Right lobe of liver (tissue), 6 donors: ENCODE results near the gene CLNK. TPM values are rescaled to one million over a fixed set of nuclear protein-coding genes. Genes with fewer than 3 reads are reported as not detected.

Experiments
- ATAC-seq, 4 donors: fragments of 200-7000 bp; cut with Tn5 transposase; one replicate each; pipeline ENCODE4 v1.9.1; 2020; ENCODE audit warnings: mild to moderate bottlenecking in 4 of 4, moderate library complexity in 4 of 4
- DNase-seq, 3 donors: peaks; one replicate each; pipeline ENCODE4 v3.0.0-alpha.2; 2020
- H3K27ac ChIP-seq, 3 donors: fragments of 200-600 bp; one replicate each; pipeline ENCODE4 v1.8.0; 2022
- H3K27me3 ChIP-seq, 2 donors: fragments of 200-600 bp; one replicate each; pipeline ENCODE4 v1.8.0; 2022
- H3K36me3 ChIP-seq, 4 donors: fragments of 200-600 bp; sonication (generic) in 1 of 4; one replicate each; pipeline versions ENCODE4 v1.5.1 to v1.8.0; 2017 to 2022; ENCODE audit warnings: control low read depth in 1 of 4
- H3K4me1 ChIP-seq, 4 donors: fragments of 200-600 bp; sonication (generic) in 1 of 4; one replicate each; pipeline versions ENCODE4 v1.5.1 to v1.8.0; 2017 to 2022; ENCODE audit warnings: control low read depth in 1 of 4
- H3K4me3 ChIP-seq, 3 donors: fragments of 200-600 bp; one replicate each; pipeline ENCODE4 v1.8.0; 2022
- H3K9me3 ChIP-seq, 4 donors: fragments of 200-600 bp; sonication (generic) in 1 of 4; one replicate each; pipeline versions ENCODE4 v1.5.1 to v1.8.0; 2017 to 2022; ENCODE audit warnings: control low read depth in 1 of 4
- CTCF ChIP-seq, 4 donors: fragments of 200-600 bp in 3 of 4; fragments of 450-650 bp in 1 of 4; IDR thresholded peaks; one replicate each; pipeline versions ENCODE4 v1.5.1 to v1.8.0; 2016 to 2022; ENCODE audit warnings: antibody characterized with exemption in 4 of 4, mild to moderate bottlenecking in 2 of 4
- POLR2A ChIP-seq: fragments of 450-650 bp; IDR thresholded peaks from one replicate; pipeline ENCODE4 v1.6.1; 2017; ENCODE audit warnings: antibody characterized with exemption, mild to moderate bottlenecking
- WGBS: methylation state at CpG from one replicate; pipeline ENCODE4 v1.1.6; 2018; ENCODE audit warnings: low coverage, low lambda C conversion rate; ENCODE audit not compliant: insufficient coverage; ENCODE audit errors: missing lambda C conversion rate; 5-methylcytosine and 5-hydroxymethylcytosine counted together
- intact Hi-C, 2 donors: fragments of 100-400 bp; cut with DNase I; formaldehyde crosslinking; loops; one replicate each; pipeline versions ENCODE4 v1.11.2 to v1.14.1; 2022
- total RNA-seq, 6 experiments: library from RNA; depleted of rRNA in 2 of 6; stranded (reverse); fragments of >200 nt in 2 of 6; fragmentation: NEBNext Ultra II Directional in 3 of 6; extraction: Animal tissue kit (Norgen Biotek cat#: 25700) in 3 of 6; gene quantifications; one replicate each; pipeline versions ENCODE4 v1.1.0 to v1.2.4, GENCODE V29; 2016 to 2023
- donor health status: DM: no; HTN: yes; CAD: no.
- donor health status: DM: no; HTN: no; CAD: no.
- donor health status: DM: no; HTN: no; CAD: no.
- donor health status: DM: no; HTN: yes; CAD: no.
- donor health status: DM: no; HTN: yes; CAD: no.

The CLNK gene
- total RNA-seq, 6 experiments from 2014 or later, result not detected

DNA sequence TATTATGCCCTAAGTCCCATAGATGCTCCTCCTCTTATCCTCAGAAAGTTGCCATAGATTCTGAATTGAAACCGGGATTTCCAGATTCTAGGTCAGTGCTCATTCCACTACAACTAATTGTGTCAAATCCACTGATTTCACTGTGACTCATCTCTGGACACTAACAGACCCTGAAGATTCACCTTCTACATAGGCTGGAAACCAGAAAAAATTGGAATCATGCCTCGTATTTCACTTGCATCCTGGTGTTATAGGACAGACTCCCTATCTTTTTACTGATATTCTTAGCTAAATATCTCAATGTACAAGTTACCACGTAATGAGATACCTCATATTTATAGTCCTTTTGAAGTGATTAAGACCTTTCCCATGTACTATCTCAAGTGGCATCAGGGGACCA, 36.7 kb downstream of the CLNK start:
- intact Hi-C loops, result no loop called here
- Histone ChIP-seq H3K4me3 (no peak overlapping the region), H3K4me1 (peaks cover 0 to 2% (median 0%) of the 10 kb centered on the region in 4 donors), H3K9me3 (no peaks in the 10 kb centered on the region), H3K27ac (no peak overlapping the region), H3K27me3 (no peaks in the 10 kb centered on the region), H3K36me3 (no peaks in the 10 kb centered on the region)
- DNase-seq (no peak), ATAC-seq (no peak)
- TF ChIP-seq CTCF (IDR thresholded peaks at IDR 0.05) (no peak), POLR2A (no peak)
- 44% methylated on average over 3 of the region's 3 CpGs for WGBS

DNA sequence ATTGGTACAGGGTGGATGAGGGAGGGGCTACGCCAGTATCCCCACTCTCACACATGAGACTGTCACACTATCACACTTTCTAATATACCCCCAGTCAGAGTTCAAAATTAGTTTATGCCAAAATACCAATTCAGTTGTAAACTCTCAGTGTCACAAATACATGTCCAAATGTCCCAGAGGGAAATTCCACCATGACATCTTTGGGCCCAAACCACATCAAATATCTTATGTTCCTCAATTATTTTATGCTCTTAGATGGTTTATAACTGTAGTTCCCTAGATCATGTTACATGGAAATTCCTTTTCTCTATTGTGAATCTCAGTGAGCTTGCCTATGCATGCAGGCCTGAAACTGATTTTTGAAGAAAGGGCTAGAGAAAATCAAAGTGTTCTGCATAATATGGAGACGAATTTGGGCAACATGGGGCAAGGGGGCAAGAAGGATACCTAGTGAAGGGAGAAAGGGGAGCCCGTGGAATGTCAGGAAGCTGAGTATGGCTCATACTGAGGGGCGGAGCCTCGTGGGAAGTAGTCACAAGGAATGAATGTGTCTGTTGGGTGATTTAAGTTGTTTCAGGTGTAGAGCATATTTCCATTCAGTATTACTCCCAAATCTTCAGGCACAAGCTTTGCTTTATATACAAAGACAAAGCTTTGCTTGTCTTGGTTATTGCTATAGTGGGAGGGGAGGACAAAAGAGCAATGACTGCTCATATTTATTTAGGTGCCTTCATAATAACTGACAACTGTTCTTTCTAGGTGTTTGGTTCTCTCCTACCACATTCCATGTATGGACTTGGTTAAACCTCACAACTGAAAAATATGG, 40.8 kb downstream of the CLNK start:
- H3K4me1 ChIP-seq, result peaks cover 0 to 2% (median 0%) of the 10 kb centered on the region in 4 donors
- H3K9me3 ChIP-seq, result no peaks in the 10 kb centered on the region
- no peak for ATAC-seq
- TF ChIP-seq POLR2A (no peak), CTCF (IDR thresholded peaks at IDR 0.05) (no peak)
- DNase-seq, result no peak
- intact Hi-C loops, result no loop called here
- 31% methylated on average over 4 of the region's 5 CpGs for WGBS
- H3K36me3 ChIP-seq, result no peaks in the 10 kb centered on the region
- H3K27ac ChIP-seq, result no peak overlapping the region
- H3K27me3 ChIP-seq, result no peaks in the 10 kb centered on the region
- H3K4me3 ChIP-seq, result no peak overlapping the region

GRCh38 chr4:10640561-10641201, 43.9 kb downstream of the CLNK start:
- DNase-seq (no peak), ATAC-seq (peak; percentile 48 to 67 (median 60))
- WGBS, result 44% methylated on average over 5 of the region's 5 CpGs
- Histone ChIP-seq H3K27ac (no peak overlapping the region), H3K9me3 (no peaks in the 10 kb centered on the region), H3K4me1 (no peaks in the 10 kb centered on the region), H3K27me3 (no peaks in the 10 kb centered on the region), H3K4me3 (no peak overlapping the region), H3K36me3 (no peaks in the 10 kb centered on the region)
- intact Hi-C loops, result no loop called here
- no peak for TF ChIP-seq POLR2A
- TF ChIP-seq CTCF (IDR thresholded peaks at IDR 0.05), result no peak

DNA sequence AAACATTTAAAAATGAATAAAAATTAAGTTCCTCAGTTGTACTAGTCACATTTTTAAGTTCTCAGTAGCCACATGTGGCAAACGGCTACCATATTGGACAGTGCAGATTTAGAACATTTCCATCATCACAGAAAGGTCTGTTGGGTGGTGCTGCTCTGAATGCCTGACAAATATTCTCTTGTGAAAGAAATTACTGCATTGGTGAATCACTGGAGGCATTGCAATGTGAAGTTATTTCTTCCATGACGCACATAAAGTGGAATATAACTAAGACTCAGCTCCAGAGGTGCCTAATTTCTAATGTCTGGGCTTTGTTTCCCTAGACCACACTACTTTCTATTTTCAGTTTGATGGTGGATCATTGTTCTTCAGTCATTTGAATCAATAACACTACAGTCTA, 44.9 kb downstream of the CLNK start:
- H3K27me3 ChIP-seq, result no peaks in the 10 kb centered on the region
- H3K9me3 ChIP-seq, result no peaks in the 10 kb centered on the region
- intact Hi-C loops, result no loop called here
- H3K27ac ChIP-seq, result no peak overlapping the region
- H3K4me1 ChIP-seq, result no peaks in the 10 kb centered on the region
- no peak overlapping the region for H3K4me3 ChIP-seq
- no peaks in the 10 kb centered on the region for H3K36me3 ChIP-seq
- 53% methylated on average over 2 of the region's 2 CpGs for WGBS
- ATAC-seq, result no peak
- TF ChIP-seq CTCF (IDR thresholded peaks at IDR 0.05) (no peak), POLR2A (no peak)
- no peak for DNase-seq
